GM18526 (cell line): ENCODE results near the gene ZDHHC14.

Experiments used
- POLR2A ChIP-seq: IDR thresholded peaks from 3 replicates; pipeline ENCODE4 v1.6.1; 2011; ENCODE audit not compliant: insufficient read length; ENCODE audit errors: extremely low read depth

The ZDHHC14 gene

GRCh38 chr6:157647261-157647915 lies 266.4 kb downstream of the ZDHHC14 start:
- no peak for TF ChIP-seq POLR2A

DNA sequence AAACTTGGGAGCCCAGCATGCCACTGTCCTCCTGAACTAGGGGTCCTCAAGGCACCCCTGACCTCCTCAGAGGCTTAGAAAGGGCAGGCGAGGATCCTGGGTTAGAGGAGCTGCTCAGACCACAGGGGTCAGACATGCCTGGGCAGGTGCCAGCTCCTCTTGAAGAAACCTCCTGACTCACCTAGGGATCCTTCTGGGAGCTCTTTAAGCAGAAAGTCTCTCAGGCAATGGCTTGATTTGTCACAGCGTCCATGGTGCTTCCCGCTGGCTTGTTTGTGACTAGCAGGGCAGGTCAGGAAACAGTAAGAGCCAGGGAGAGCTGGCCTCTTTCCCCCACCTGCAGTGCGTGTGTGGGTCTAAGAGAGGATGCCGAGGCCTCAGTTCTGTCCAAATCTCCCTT lies 267.6 kb downstream of the ZDHHC14 start:
- no peak for TF ChIP-seq POLR2A

DNA sequence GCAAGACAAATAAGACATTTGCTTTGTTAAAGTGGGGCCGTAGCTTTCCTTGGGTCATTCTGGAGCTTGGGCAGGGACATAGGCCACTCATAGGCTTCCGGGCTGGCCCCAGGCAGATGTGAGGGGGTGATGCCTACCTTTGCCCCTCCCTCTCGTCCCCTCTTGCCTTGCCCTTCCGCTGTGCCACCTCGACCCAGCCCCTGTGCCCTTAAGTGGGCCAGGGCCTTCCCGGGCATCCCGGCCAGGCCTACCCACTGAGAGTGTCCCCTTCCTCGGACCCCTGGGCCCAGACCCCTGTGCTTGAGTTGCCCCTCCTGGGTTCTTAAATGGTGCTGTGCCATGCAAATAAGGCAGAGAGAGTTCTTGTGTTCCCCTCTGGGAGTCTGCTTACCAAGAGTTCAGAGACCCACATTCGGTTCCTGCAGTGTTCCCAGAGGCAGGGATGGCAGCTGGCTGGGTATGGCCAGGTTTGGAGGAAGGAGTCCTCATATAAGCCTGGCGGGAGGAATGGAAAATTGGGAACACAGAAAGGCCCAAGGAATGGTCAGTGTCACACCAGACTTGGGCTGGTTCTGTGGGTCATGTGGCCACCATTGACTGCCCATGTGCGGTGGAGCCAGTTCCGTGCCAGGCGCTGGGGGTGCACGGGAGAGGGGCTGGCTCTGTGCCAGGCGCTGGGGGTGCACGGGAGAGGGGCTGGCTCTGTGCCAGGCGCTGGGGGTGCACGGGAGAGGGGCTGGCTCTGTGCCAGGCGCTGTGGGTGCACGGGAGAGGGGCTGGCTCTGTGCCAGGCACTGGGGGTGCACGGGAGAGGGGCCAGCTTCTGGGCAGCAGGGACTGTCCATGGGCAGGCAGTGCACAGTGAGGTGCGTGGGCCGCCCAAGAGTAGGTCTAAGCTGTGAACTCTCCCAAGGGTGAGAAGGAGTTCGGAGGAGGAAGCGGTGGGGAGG lies 268.6 kb downstream of the ZDHHC14 start:
- TF ChIP-seq POLR2A = no peak

- no peak for TF ChIP-seq POLR2A
These were observed 269.3 kb downstream of the ZDHHC14 start for GRCh38 chr6:157650261-157650640.

GRCh38 chr6:157650801-157651200 lies 269.8 kb downstream of the ZDHHC14 start:
- TF ChIP-seq POLR2A = no peak

- no peak for TF ChIP-seq POLR2A
These were observed 270.9 kb downstream of the ZDHHC14 start for GRCh38 chr6:157651731-157652490.

- no peak for TF ChIP-seq POLR2A
These were observed 271.8 kb downstream of the ZDHHC14 start for GRCh38 chr6:157652601-157653363.

DNA sequence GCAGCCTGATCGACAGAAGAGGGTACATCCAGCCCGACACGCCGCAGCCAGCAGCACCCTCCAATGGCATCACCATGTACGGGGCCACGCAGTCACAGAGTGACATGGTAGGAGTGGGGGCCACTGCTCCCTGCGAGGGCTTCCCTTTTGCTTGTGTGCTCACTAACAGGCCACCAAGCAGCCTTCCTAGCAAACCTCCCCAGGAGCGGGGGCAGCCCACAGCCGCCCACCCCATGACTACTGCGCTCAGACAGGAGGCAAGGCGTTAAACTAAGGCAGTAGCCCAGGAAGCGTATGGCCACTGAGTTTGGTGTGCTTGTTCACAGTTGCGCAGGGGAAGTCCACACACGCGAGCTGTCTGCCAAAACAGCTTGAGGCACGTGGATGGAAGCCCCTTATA lies 272.5 kb downstream of the ZDHHC14 start:
- no peak for TF ChIP-seq POLR2A

- no peak for TF ChIP-seq POLR2A
These were observed 274.1 kb downstream of the ZDHHC14 start for GRCh38 chr6:157655139-157655538.

DNA sequence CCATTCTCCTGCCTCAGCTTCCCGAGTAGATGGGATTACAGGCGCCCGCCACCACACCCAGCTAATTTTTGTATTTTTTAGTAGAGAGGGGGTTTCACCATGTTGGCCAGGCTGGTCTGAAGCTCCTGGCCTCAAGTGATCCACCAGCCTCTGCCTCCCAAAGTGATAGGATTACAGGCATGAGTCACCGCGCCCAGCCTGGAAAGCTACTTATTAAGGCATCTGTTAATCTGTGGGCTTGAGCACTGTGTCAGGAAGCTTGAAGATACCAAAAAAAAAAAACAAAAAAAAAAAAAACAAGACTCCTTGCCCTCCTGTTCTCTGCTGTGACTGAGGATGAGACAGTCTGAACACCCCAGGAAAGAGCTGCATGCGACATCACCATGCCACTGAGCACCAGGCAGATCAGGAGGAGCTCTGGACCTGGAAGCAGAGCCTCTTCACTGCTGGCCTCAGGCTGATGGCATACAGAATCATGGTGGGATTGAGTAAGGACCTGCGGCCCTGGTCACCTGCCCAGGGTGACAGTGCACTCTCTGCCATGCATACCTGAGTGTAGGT lies 275.5 kb downstream of the ZDHHC14 start:
- TF ChIP-seq POLR2A = no peak

- TF ChIP-seq POLR2A = no peak
These were observed 276.8 kb downstream of the ZDHHC14 start for GRCh38 chr6:157657754-157658153.

DNA sequence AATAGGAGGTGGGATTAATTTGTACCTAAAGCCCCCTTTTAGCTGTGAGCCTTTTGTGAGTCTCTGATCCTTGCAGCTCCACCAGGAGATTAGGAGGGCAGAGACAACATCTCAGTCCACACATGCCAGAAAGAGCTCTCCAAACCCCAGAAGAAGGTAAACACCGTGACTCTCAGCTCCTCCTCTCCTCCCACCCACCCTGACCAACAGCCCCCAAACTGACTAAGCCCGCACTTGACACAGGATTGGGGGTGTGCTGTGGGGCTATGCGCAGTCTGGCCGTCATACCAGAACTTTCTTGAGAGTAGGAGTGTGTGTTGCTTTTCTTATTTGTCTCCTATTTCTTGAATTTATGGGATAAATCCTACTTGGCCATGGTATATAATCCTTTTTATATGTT lies 277.3 kb downstream of the ZDHHC14 start:
- TF ChIP-seq POLR2A = no peak

- TF ChIP-seq POLR2A = no peak
These were observed 278.7 kb downstream of the ZDHHC14 start for GRCh38 chr6:157659536-157660271.

- TF ChIP-seq POLR2A = no peak
These were observed 279.4 kb downstream of the ZDHHC14 start for GRCh38 chr6:157660414-157660813.
